Osteoblast (primary cell): ENCODE measurements around the gene STON2. TPM values are rescaled to one million over a fixed set of nuclear protein-coding genes. Genes with fewer than 3 reads are reported as not detected.

ENCODE experiments used
- DNase-seq: peaks from one replicate; pipeline ENCODE4 v3.0.0; 2011; ENCODE audit warnings: low spot score, mixed read lengths; ENCODE audit not compliant: insufficient read length; ENCODE audit errors: missing footprints
- H2AFZ ChIP-seq: 2 replicates; pipeline ENCODE4 v1.6.0; 2011; ENCODE audit warnings: mild to moderate bottlenecking, low read length
- H3K27ac ChIP-seq: 2 replicates; pipeline ENCODE4 v1.5.1; 2011; ENCODE audit warnings: mild to moderate bottlenecking, low read depth, low read length, moderate library complexity
- H3K27me3 ChIP-seq: 2 replicates; pipeline ENCODE4 v1.6.0; 2012; ENCODE audit warnings: mild to moderate bottlenecking, control low read depth, inconsistent platforms, low read length, moderate library complexity; ENCODE audit not compliant: insufficient read depth
- H3K36me3 ChIP-seq: 2 replicates; pipeline ENCODE4 v1.5.1; 2011; ENCODE audit warnings: mild to moderate bottlenecking, low read length, control low read depth, moderate library complexity; ENCODE audit not compliant: insufficient read depth
- H3K4me1 ChIP-seq: 2 replicates; pipeline ENCODE4 v1.5.1; 2011; ENCODE audit warnings: mild to moderate bottlenecking, low read length, control low read depth, moderate library complexity; ENCODE audit not compliant: insufficient read depth
- H3K4me2 ChIP-seq: 2 replicates; pipeline ENCODE4 v1.6.0; 2011; ENCODE audit warnings: mild to moderate bottlenecking, low read length; ENCODE audit not compliant: insufficient read depth
- H3K4me3 ChIP-seq: fragments of 200-600 bp; sonication (generic); 3 replicates; pipeline ENCODE4 v1.5.1; 2012; ENCODE audit warnings: mild to moderate bottlenecking, low read length, inconsistent platforms; ENCODE audit not compliant: insufficient read depth
- H3K79me2 ChIP-seq: 2 replicates; pipeline ENCODE4 v1.6.0; 2012; ENCODE audit warnings: mild to moderate bottlenecking, low read length, control low read depth, inconsistent platforms; ENCODE audit not compliant: insufficient read depth
- H3K9me3 ChIP-seq: 2 replicates; pipeline ENCODE4 v1.5.1; 2011; ENCODE audit warnings: low read depth, low read length, control low read depth
- H4K20me1 ChIP-seq: 2 replicates; pipeline ENCODE4 v1.6.0; 2012; ENCODE audit warnings: mild to moderate bottlenecking, low read length, control low read depth; ENCODE audit not compliant: insufficient read depth
- total RNA-seq: library from RNA; depleted of rRNA; stranded (reverse); fragments of >200 nt; gene quantifications from 2 replicates; pipeline ENCODE4 v1.2.3, GENCODE V29; 2012
- TF ChIP-seq, protein P1 (sequence below): IDR thresholded peaks from 2 replicates; pipeline ENCODE4 v1.5.1; 2011; ENCODE audit warnings: mild to moderate bottlenecking, low read depth, low read length, moderate library complexity; ENCODE audit errors: extremely low read depth

The STON2 gene
- total RNA-seq, 1 donor = 49.6 TPM

DNA sequence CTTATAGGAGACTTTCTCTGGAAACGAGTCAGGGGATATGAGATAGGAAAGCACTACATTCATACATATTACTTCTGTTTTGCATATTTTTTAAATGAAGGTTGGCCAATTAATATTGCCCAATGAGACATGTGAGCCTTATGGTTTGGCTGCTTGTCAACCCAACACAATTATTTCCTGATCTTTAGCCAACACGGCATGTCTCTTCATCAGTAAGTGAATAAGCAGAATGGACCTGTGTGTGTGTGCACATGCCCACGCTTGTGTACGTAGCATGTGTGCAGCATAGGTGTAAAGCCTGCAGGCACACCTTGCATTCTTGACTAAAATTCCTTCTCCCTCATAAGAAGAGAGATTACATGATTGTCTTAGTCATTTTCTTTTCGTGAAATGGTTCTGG lies 88.3 kb downstream of the STON2 start:
- H4K20me1 ChIP-seq = no peaks in the 10 kb centered on the region
- no peak overlapping the region for H2AFZ ChIP-seq
- H3K4me3 ChIP-seq = no peak overlapping the region
- TF ChIP-seq, protein P1, sequence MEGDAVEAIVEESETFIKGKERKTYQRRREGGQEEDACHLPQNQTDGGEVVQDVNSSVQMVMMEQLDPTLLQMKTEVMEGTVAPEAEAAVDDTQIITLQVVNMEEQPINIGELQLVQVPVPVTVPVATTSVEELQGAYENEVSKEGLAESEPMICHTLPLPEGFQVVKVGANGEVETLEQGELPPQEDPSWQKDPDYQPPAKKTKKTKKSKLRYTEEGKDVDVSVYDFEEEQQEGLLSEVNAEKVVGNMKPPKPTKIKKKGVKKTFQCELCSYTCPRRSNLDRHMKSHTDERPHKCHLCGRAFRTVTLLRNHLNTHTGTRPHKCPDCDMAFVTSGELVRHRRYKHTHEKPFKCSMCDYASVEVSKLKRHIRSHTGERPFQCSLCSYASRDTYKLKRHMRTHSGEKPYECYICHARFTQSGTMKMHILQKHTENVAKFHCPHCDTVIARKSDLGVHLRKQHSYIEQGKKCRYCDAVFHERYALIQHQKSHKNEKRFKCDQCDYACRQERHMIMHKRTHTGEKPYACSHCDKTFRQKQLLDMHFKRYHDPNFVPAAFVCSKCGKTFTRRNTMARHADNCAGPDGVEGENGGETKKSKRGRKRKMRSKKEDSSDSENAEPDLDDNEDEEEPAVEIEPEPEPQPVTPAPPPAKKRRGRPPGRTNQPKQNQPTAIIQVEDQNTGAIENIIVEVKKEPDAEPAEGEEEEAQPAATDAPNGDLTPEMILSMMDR = no peak
- no peaks in the 10 kb centered on the region for H3K9me3 ChIP-seq
- H3K27me3 ChIP-seq = no peaks in the 10 kb centered on the region
- H3K4me2 ChIP-seq = no peak overlapping the region
- H3K79me2 ChIP-seq = no peaks in the 10 kb centered on the region
- no peak for DNase-seq
- H3K4me1 ChIP-seq = no peaks in the 10 kb centered on the region
- H3K27ac ChIP-seq = no peak overlapping the region
- H3K36me3 ChIP-seq = no peaks in the 10 kb centered on the region

DNA sequence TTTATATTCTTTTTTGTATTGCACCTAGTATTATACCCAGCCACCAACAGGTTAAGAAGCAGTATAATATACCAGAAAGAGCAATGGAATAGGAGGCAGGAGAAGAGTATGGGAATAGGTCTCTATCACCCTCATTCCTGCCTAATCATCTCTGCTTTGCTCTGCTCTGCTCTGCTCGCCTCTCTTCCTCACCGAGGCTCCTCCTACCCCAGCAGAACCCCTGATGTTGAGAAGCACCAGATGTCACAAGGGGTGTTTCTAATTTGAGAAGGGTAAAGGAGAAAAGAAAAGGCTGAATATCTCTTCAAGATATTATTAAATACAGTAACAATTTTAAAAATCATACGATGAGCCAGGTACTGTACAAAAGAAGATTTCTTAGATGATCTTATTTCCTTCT lies 89.0 kb downstream of the STON2 start:
- TF ChIP-seq, protein P1 = no peak
- H3K79me2 ChIP-seq = no peaks in the 10 kb centered on the region
- H3K9me3 ChIP-seq = no peaks in the 10 kb centered on the region
- H3K4me2 ChIP-seq = no peak overlapping the region
- H3K4me3 ChIP-seq = no peak overlapping the region
- DNase-seq = no peak
- no peaks in the 10 kb centered on the region for H4K20me1 ChIP-seq
- H2AFZ ChIP-seq = no peak overlapping the region
- H3K27me3 ChIP-seq = no peaks in the 10 kb centered on the region
- no peak overlapping the region for H3K27ac ChIP-seq
- H3K4me1 ChIP-seq = no peaks in the 10 kb centered on the region
- no peaks in the 10 kb centered on the region for H3K36me3 ChIP-seq

DNA sequence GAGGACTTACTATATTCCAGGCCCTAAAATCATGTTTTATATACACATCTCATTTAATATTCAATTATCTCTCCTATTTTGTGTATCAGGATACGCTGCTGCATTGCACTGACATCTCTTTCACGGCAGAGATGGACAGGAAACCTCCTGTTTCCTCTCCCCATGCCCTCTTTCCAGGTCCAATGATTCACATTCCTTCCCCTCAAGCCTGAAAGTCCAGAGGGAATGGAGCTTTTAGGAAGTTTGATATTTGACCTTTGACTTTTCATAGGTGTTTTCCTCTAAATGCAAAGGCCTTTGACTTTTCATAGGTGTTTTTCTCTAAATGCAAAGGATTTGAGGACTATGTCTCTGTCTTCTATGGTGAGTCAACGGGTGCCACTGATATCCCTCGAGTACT lies 89.5 kb downstream of the STON2 start:
- DNase-seq = no peak
- no peaks in the 10 kb centered on the region for H3K4me1 ChIP-seq
- H3K4me2 ChIP-seq = no peak overlapping the region
- H3K79me2 ChIP-seq = no peaks in the 10 kb centered on the region
- TF ChIP-seq, protein P1 = no peak
- no peaks in the 10 kb centered on the region for H4K20me1 ChIP-seq
- H3K27me3 ChIP-seq = no peaks in the 10 kb centered on the region
- H3K36me3 ChIP-seq = no peaks in the 10 kb centered on the region
- H3K9me3 ChIP-seq = no peaks in the 10 kb centered on the region
- no peak overlapping the region for H3K4me3 ChIP-seq
- H2AFZ ChIP-seq = no peak overlapping the region
- no peak overlapping the region for H3K27ac ChIP-seq

DNA sequence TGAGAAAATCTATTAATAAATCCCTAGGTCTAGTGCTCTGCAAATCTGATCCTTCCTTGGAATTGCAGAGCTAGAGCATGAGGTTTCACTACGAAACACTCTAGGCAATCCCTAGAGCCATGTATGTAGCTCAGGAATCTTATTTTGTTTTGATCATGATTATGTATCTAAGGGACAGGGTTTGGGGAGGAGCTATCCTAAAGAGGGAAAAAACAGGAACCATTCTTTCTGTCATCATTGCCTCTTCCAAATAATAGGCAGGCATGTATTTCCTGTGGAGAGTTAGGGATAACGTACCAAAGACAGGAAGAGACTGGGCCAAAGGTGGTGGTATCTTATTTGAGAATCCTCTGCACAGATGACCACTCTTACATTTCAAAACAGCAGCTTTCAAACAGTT lies 90.6 kb downstream of the STON2 start:
- no peaks in the 10 kb centered on the region for H3K36me3 ChIP-seq
- H3K4me1 ChIP-seq = no peaks in the 10 kb centered on the region
- no peaks in the 10 kb centered on the region for H4K20me1 ChIP-seq
- H2AFZ ChIP-seq = no peak overlapping the region
- H3K79me2 ChIP-seq = no peaks in the 10 kb centered on the region
- H3K4me3 ChIP-seq = no peak overlapping the region
- no peak overlapping the region for H3K27ac ChIP-seq
- no peaks in the 10 kb centered on the region for H3K27me3 ChIP-seq
- TF ChIP-seq, protein P1 = no peak
- H3K4me2 ChIP-seq = no peak overlapping the region
- H3K9me3 ChIP-seq = no peaks in the 10 kb centered on the region
- DNase-seq = no peak
